Subcutaneous abdominal adipose tissue (tissue), 5 donors: ENCODE data around the gene ENC1.

Source experiments
- H3K27ac ChIP-seq: one replicate; pipeline ENCODE4 v1.7.0; 2013; ENCODE audit warnings: low read depth, mild to moderate bottlenecking, inconsistent platforms, low read length, moderate library complexity
- H3K27me3 ChIP-seq, 5 donors: one replicate each; pipeline ENCODE4 v1.7.0; 2013; ENCODE audit warnings: low read length in 5 of 5, inconsistent platforms in 1 of 5; ENCODE audit not compliant: control insufficient read depth in 5 of 5, insufficient read depth in 4 of 5
- H3K36me3 ChIP-seq, 5 donors: one replicate each; pipeline ENCODE4 v1.7.0; 2013; ENCODE audit warnings: low read length in 5 of 5; ENCODE audit not compliant: control insufficient read depth in 5 of 5, insufficient read depth in 5 of 5
- H3K4me1 ChIP-seq, 5 donors: one replicate each; pipeline ENCODE4 v1.7.0; 2013; ENCODE audit warnings: low read length in 5 of 5, mild to moderate bottlenecking in 3 of 5, moderate library complexity in 1 of 5; ENCODE audit not compliant: control insufficient read depth in 5 of 5, insufficient read depth in 5 of 5
- H3K4me3 ChIP-seq, 5 donors: one replicate each; pipeline ENCODE4 v1.7.0; 2013; ENCODE audit warnings: low read length in 5 of 5, low read depth in 1 of 5
- H3K9ac ChIP-seq, 5 donors: one replicate each; pipeline ENCODE4 v1.7.0; 2013; ENCODE audit warnings: low read length in 5 of 5, mild to moderate bottlenecking in 4 of 5, moderate library complexity in 3 of 5
- H3K9me3 ChIP-seq, 5 donors: one replicate each; pipeline ENCODE4 v1.7.0; 2013; ENCODE audit warnings: low read length in 5 of 5; ENCODE audit not compliant: control insufficient read depth in 5 of 5
- donor health status: healthy.
- donor health status: healthy.
- donor health status: healthy.
- donor health status: healthy.
- donor health status: healthy.

Gene ENC1

DNA sequence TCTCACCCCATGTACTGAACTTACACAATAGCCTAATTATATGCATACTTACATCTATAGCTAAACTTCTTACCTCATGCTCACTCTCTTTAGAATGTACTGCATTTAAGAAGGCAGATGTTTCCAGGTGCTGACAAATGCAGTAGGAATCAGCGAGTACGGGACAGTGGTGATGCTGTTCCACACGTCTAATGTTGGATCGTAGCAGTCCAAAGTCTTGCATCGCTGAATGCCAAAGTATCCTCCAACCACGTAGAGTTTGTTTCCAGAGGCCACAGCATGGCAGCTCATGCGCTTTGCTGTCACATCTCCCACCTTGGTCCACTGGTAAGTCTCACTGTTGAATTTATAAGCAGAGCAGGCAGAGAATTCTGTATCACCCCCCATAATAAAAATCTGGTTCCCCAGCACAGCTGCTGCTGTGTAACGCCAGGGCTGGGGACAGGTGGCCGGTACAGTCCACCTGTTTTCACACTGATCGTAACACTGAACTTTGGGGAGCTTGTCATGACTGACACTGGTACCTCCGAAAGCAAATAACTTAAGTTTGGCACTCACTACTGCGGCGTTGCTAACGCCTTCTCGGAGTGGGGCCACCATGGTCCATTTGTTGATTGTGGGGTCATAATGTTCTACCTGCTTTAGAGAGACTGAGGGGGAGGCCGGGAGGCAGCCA is 5.8 kb downstream of the ENC1 start:
- Histone ChIP-seq H3K27me3 (no peaks in the 10 kb centered on the region), H3K4me1 (peaks cover 4 to 43% (median 23%) of the 10 kb centered on the region in 5 donors), H3K36me3 (peaks cover 9 to 40% (median 28%) of the 10 kb centered on the region in 5 donors), H3K4me3 (no peak overlapping the region), H3K9ac (no peak overlapping the region), H3K9me3 (no peaks in the 10 kb centered on the region), H3K27ac (no peak overlapping the region)

DNA sequence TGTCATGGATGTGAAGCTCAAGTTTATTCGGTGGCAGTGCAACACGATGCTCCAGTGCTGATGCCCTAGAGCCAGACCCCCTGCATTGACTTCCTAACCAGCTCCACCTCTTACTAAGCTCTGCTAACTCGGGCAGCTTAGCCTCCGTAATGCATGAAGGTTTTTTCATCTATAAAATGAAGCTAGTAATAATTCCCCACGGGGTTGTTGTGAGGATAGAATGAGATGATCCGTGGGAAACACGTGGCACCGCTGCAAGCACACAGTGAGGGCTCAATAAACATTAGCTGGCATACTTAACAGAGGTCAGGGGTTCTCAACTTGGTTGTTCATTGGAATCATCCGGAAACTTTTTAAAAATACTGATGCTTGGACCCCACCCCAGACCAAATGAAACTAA is 6.8 kb downstream of the ENC1 start:
- H3K36me3 ChIP-seq, result peaks cover 9 to 50% (median 34%) of the 10 kb centered on the region in 5 donors
- no peaks in the 10 kb centered on the region for H3K27me3 ChIP-seq
- H3K4me1 ChIP-seq, result peaks cover under 1 to 32% (median 13%) of the 10 kb centered on the region in 5 donors
- no peak overlapping the region for H3K4me3 ChIP-seq
- H3K9me3 ChIP-seq, result no peaks in the 10 kb centered on the region
- H3K27ac ChIP-seq, result no peak overlapping the region
- H3K9ac ChIP-seq, result no peak overlapping the region

DNA sequence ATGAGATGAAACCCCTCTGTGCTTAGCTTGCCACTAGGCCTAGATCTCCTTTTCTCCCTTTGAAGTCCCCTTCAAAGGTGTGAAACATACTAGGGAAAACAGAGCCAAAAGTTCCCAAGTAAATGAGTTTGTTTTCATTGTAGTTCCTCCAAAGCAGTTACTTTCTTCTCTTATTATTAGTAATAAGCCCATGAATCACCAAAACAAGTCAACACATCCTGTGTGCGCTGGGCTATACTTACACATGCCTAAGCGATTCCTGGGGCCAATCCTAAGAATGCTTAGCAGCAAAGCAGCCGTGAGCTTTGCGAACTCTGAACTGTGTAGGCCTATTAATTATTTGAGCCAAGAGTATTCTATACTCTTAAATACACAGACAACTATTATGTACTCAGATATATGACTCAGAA is 7.6 kb downstream of the ENC1 start:
- no peak overlapping the region for H3K27ac ChIP-seq
- H3K27me3 ChIP-seq, result no peaks in the 10 kb centered on the region
- no peak overlapping the region for H3K4me3 ChIP-seq
- peaks cover 9 to 55% (median 34%) of the 10 kb centered on the region in 5 donors for H3K36me3 ChIP-seq
- no peaks in the 10 kb centered on the region for H3K9me3 ChIP-seq
- H3K4me1 ChIP-seq, result peaks cover 0 to 25% (median 6%) of the 10 kb centered on the region in 5 donors
- H3K9ac ChIP-seq, result no peak overlapping the region

DNA sequence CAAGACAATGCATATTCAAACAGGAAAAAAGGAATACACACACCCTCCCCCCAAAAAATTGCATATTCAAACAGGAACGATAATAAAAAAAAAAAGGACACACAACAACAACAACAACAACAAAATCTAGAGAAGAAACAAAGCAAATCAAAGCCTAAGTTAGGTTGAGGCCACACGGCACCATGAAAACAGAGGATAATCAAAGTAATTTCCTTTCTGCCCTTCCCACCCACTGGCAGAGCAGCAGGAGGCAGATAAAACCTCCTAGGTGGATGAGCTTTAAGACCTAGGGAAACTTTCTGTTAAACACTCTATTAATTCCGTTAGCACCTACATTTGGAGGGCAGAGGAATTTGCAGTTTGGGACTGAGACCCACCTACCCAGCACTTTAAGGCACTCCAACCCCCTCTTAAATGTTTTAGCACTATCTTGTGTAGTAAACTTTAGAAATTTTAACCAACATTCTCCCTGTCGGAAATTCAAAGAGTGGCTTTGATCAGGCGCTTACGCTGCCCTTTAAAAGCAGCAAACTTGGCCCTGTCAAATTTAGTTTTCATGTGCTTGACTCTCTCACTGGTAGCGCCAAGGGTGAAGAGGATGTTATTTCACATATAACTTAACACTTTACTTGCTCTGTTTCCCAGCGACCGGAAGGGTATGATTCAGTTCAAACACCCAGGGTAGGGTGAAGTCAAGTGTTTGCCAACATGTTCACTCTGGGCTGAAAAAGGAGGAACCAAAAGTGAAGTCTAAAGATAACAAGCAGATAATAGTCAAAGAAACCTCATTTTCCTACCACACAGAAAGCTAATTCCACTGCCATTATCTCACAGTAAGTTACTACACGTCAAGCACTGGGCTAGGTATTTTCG is 9.2 kb downstream of the ENC1 start:
- H3K27me3 ChIP-seq, result no peaks in the 10 kb centered on the region
- H3K27ac ChIP-seq, result no peak overlapping the region
- H3K9me3 ChIP-seq, result no peaks in the 10 kb centered on the region
- H3K9ac ChIP-seq, result no peak overlapping the region
- H3K4me1 ChIP-seq, result peaks cover 0 to 11% (median 4%) of the 10 kb centered on the region in 5 donors
- H3K4me3 ChIP-seq, result no peak overlapping the region
- peaks cover 9 to 55% (median 34%) of the 10 kb centered on the region in 5 donors for H3K36me3 ChIP-seq

DNA sequence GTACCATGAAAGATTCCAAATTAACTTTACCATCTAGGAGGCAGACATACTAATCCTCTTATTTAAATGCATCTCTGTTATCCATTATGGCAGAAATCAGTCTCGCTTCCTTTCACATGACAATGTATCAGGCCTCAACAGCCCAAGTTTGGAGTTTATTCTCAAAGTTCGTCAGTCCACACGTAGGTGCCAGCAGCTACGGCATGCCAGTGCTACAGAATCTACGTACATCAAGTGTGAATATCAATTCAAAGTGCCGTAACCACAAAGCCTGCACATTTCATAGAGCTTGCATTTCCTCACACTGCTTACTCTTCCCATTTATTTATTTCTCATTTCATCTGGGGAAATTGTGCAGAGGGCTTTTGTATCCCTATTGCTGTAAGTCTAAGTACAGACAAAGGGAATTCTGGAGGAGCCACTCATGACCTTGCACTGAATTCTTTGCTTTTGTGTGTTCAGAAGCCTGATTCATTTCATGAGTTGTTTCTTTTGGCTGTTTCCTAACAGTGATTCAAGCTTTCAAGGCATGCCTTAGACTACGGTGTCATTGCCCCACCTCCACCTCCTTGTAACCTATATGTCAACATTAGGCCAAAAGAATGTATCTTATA is 10.0 kb downstream of the ENC1 start:
- no peaks in the 10 kb centered on the region for H3K9me3 ChIP-seq
- H3K27me3 ChIP-seq, result no peaks in the 10 kb centered on the region
- peaks cover 9 to 50% (median 28%) of the 10 kb centered on the region in 5 donors for H3K36me3 ChIP-seq
- H3K9ac ChIP-seq, result no peak overlapping the region
- H3K4me3 ChIP-seq, result no peak overlapping the region
- H3K27ac ChIP-seq, result no peak overlapping the region
- H3K4me1 ChIP-seq, result peaks cover 0 to 6% (median 0%) of the 10 kb centered on the region in 5 donors

DNA sequence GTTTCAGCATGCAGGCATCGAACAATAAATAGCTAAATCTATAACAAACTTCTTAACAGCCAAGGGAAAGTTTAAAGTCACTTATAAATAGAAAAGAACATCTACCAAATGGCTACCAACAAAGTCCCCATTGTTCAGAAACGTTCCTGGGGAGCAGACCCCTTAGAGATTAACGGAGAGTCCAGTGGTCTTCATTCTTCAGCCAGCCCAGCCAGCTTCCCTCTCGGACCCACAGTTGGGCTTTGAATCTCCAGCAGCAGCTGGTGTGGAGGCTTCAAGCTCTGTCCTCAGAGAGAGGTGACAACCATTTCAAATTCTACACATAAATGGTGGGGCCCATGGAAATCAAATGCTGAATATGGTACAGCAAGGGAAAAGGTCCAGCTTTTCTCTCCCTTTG is 11.2 kb downstream of the ENC1 start:
- no peaks in the 10 kb centered on the region for H3K9me3 ChIP-seq
- no peak overlapping the region for H3K9ac ChIP-seq
- peaks cover 6 to 38% (median 16%) of the 10 kb centered on the region in 5 donors for H3K36me3 ChIP-seq
- no peak overlapping the region for H3K4me3 ChIP-seq
- no peaks in the 10 kb centered on the region for H3K27me3 ChIP-seq
- peaks cover 0 to 6% (median 0%) of the 10 kb centered on the region in 5 donors for H3K4me1 ChIP-seq
- no peak overlapping the region for H3K27ac ChIP-seq

DNA sequence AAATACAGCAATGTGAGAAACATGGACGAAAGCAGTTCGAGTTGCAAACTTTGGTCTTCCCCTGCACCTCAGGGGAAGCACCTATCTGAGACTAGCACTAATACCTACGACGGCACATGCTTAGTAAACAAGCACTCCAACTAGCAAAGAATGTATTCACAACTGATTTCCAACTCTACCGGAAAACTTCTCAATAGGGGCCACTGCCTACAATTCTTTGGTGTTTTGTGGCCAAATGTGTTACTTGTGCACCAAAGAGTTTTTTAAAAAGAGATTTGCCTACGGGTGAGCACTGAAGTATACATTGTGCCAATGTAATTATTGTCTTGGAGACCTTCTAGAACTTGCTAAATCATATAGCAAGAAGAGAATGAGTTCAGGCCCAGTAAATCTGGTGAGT is 12.2 kb downstream of the ENC1 start:
- H3K9me3 ChIP-seq, result no peaks in the 10 kb centered on the region
- H3K36me3 ChIP-seq, result peaks cover 6 to 33% (median 11%) of the 10 kb centered on the region in 5 donors
- no peaks in the 10 kb centered on the region for H3K27me3 ChIP-seq
- peaks cover 0 to 6% (median 0%) of the 10 kb centered on the region in 5 donors for H3K4me1 ChIP-seq
- no peak overlapping the region for H3K9ac ChIP-seq
- no peak overlapping the region for H3K27ac ChIP-seq
- no peak overlapping the region for H3K4me3 ChIP-seq

DNA sequence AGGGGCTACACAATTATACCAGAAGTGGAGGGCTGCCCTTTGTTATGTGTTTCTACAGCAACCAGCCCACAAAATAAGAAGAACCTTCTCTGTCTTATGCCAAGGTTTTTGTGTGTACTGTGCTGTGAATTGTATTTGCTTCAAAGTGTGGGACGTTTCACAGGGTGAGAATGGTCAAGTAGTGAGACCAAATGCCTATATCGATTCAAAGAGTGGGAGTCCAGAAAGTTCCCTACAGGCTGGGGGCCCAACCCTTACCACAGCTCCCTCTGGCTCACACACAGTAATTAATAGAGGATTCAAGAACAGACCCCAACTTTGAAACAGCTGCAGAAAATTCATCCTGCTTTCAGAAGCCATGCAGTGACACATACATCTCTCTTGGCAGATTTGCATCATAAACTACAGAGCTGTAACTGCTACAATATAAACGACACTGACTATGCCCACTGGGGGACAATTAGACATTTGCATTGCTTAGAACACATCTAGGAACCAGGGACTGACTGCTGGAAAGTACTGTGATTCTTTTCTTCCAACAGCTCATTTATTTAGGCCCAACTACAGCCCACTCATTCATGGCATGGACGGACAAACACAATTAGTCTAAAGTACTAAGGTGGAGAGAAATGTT is 12.8 kb downstream of the ENC1 start:
- H3K4me3 ChIP-seq, result no peak overlapping the region
- no peaks in the 10 kb centered on the region for H3K27me3 ChIP-seq
- H3K9ac ChIP-seq, result no peak overlapping the region
- H3K4me1 ChIP-seq, result peaks cover 0 to 6% (median 0%) of the 10 kb centered on the region in 5 donors
- peaks cover 6 to 31% (median 11%) of the 10 kb centered on the region in 5 donors for H3K36me3 ChIP-seq
- no peaks in the 10 kb centered on the region for H3K9me3 ChIP-seq
- H3K27ac ChIP-seq, result no peak overlapping the region

DNA sequence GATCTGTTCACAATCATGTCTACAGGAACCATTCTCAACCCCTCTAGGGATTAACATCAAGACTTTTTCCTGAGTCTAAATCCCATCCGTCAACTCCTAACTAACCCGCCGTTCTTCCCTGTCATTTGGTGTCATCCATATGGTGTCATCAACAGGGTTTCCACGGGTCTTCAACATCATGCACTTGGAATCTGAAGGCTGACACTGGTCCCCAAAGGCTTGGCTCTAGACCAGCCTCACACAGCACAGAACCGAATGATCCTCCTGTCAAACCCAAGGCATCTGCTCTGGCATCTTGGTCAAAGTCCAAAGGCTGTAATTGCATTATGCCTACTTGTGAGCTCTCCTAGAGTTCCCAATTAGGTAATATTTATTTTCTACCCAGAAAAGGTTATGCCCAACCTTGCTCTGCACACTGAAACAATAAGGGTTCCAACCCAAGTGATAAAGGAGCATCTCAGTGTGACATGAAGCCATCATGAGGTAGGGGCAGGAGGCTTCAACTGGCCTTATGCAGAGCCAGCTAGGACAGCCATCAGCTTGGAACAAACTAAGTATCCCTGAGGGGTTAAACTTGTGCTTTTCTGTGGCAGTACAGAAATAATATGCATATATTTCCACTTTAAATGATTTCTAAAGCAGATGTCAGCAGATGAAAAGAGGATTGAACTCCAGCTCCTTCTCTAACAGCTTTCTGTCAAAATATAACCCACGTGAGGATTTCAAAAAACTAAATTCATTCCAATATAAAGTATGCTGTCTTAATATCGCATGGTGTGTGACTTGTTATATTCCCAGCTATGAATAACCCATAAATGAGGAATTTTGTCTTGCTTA is 13.9 kb downstream of the ENC1 start:
- Histone ChIP-seq H3K9ac (no peak overlapping the region), H3K36me3 (peaks cover 3 to 23% (median 11%) of the 10 kb centered on the region in 5 donors), H3K4me3 (no peak overlapping the region), H3K27me3 (no peaks in the 10 kb centered on the region), H3K4me1 (peaks cover 0 to 6% (median 0%) of the 10 kb centered on the region in 5 donors), H3K9me3 (no peaks in the 10 kb centered on the region), H3K27ac (no peak overlapping the region)
